SU-DHL-6 (cell line): ENCODE results near the gene TP73.

Experiments used
- H2AFZ ChIP-seq: fragments of 200-600 bp; sonication (generic); 2 replicates; pipeline ENCODE4 v1.6.1; 2014; ENCODE audit warnings: low read depth, mild to moderate bottlenecking, moderate library complexity, mixed read lengths, antibody characterized with exemption, low read length; ENCODE audit not compliant: severe bottlenecking
- H3F3A ChIP-seq: fragments of 200-600 bp; shearing (Covaris generic); 2 replicates; pipeline ENCODE4 v1.6.0; 2016; ENCODE audit warnings: antibody characterized with exemption, mild to moderate bottlenecking; ENCODE audit not compliant: insufficient read depth
- H3K27ac ChIP-seq: fragments of 200-600 bp; sonication (generic); 2 replicates; pipeline ENCODE4 v1.5.1; 2016; ENCODE audit warnings: low read depth, mild to moderate bottlenecking, low read length, moderate library complexity, mixed read lengths
- H3K27me3 ChIP-seq: fragments of 200-600 bp; sonication (generic), shearing (Covaris generic); 2 replicates; pipeline ENCODE4 v1.6.0; 2014; ENCODE audit warnings: mild to moderate bottlenecking, low read length
- H3K36me3 ChIP-seq: fragments of 200-600 bp; sonication (generic); 2 replicates; pipeline ENCODE4 v1.6.1; 2014; ENCODE audit warnings: mild to moderate bottlenecking, low read length, mixed read lengths
- H3K4me2 ChIP-seq: fragments of 300-600, 200-600 bp; shearing (Covaris generic), sonication (generic); 2 replicates; pipeline ENCODE4 v1.6.0; 2014; ENCODE audit warnings: low read length, low read depth, mild to moderate bottlenecking; ENCODE audit not compliant: poor library complexity, severe bottlenecking
- H3K4me3 ChIP-seq: fragments of 200-600 bp; sonication (generic); 2 replicates; pipeline ENCODE4 v1.5.1; 2014; ENCODE audit warnings: antibody characterized with exemption, low read length, mild to moderate bottlenecking, mixed read lengths; ENCODE audit not compliant: insufficient read depth, poor library complexity, severe bottlenecking
- H3K79me2 ChIP-seq: fragments of 200-600 bp; sonication (generic); 2 replicates; pipeline ENCODE4 v1.6.1; 2014; ENCODE audit warnings: mild to moderate bottlenecking, low read length, moderate library complexity; ENCODE audit not compliant: insufficient read depth
- H3K9ac ChIP-seq: fragments of 200-600 bp; sonication (generic); 2 replicates; pipeline ENCODE4 v1.7.0; 2014; ENCODE audit warnings: mild to moderate bottlenecking, low read length
- H3K9me2 ChIP-seq: fragments of 200-600 bp; sonication (generic); replicated peaks from 2 replicates; pipeline ENCODE4 v1.6.1; 2014; ENCODE audit warnings: low read length; ENCODE audit not compliant: insufficient read depth
- H3K9me3 ChIP-seq: fragments of 200-600 bp; sonication (generic); 2 replicates; pipeline ENCODE4 v1.6.1; 2014; ENCODE audit warnings: low read length, mixed read lengths; ENCODE audit not compliant: insufficient read depth
- H4K20me1 ChIP-seq: fragments of 200-600 bp; sonication (generic); 2 replicates; pipeline ENCODE4 v1.6.1; 2014; ENCODE audit warnings: low read depth, mild to moderate bottlenecking, antibody characterized with exemption, low read length, moderate library complexity, mixed read lengths
- EZH2phosphoT487 ChIP-seq: fragments of 200-600 bp; sonication (generic), shearing (Covaris generic); conservative IDR thresholded peaks from 2 replicates; pipeline ENCODE4 v1.6.1; 2018; ENCODE audit warnings: mild to moderate bottlenecking, antibody characterized with exemption, low read length, moderate library complexity, mixed read lengths
- TF ChIP-seq, protein P1 (sequence below): fragments of 200-600 bp; sonication (generic); IDR thresholded peaks from one replicate; pipeline ENCODE4 v1.5.1; 2017; ENCODE audit warnings: antibody characterized with exemption, mild to moderate bottlenecking, low read length, moderate library complexity; ENCODE audit not compliant: insufficient read depth, poor library complexity, severe bottlenecking

The TP73 gene

DNA sequence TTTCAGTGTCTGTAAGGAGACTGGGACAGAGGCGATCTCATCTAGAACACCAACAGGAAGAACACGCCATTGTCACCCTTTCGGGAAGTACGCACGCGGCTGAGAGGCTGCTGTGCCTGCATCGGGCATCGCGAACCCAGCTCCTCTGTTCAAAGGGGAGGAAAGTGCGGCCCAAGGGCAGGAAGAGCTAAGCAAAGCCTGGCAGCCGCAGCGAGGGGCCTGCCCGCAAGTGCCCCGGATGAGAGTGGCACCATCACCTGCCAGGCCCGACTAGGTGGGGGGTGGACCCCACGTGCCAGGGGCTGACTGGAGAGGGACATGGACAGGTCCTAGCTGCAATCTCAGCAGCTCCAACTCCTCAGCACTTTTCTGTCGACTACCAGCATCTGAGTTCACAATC, 20.0 kb upstream of the TP73 start:
- H3K9me3 ChIP-seq = no peaks in the 10 kb centered on the region
- no peaks in the 10 kb centered on the region for H4K20me1 ChIP-seq
- no peaks in the 10 kb centered on the region for H3K36me3 ChIP-seq
- H3K4me2 ChIP-seq = no peak overlapping the region
- H3K27me3 ChIP-seq = no peaks in the 10 kb centered on the region
- no peak overlapping the region for H3K9ac ChIP-seq
- no peak overlapping the region for H3K4me3 ChIP-seq
- no peaks in the 10 kb centered on the region for H3K79me2 ChIP-seq
- H3K9me2 ChIP-seq = no peaks in the 10 kb centered on the region
- H2AFZ ChIP-seq = no peak overlapping the region
- TF ChIP-seq, protein P1, sequence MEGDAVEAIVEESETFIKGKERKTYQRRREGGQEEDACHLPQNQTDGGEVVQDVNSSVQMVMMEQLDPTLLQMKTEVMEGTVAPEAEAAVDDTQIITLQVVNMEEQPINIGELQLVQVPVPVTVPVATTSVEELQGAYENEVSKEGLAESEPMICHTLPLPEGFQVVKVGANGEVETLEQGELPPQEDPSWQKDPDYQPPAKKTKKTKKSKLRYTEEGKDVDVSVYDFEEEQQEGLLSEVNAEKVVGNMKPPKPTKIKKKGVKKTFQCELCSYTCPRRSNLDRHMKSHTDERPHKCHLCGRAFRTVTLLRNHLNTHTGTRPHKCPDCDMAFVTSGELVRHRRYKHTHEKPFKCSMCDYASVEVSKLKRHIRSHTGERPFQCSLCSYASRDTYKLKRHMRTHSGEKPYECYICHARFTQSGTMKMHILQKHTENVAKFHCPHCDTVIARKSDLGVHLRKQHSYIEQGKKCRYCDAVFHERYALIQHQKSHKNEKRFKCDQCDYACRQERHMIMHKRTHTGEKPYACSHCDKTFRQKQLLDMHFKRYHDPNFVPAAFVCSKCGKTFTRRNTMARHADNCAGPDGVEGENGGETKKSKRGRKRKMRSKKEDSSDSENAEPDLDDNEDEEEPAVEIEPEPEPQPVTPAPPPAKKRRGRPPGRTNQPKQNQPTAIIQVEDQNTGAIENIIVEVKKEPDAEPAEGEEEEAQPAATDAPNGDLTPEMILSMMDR = no peak
- no peak for TF ChIP-seq EZH2phosphoT487
- no peaks in the 10 kb centered on the region for H3F3A ChIP-seq
- H3K27ac ChIP-seq = no peak overlapping the region

DNA sequence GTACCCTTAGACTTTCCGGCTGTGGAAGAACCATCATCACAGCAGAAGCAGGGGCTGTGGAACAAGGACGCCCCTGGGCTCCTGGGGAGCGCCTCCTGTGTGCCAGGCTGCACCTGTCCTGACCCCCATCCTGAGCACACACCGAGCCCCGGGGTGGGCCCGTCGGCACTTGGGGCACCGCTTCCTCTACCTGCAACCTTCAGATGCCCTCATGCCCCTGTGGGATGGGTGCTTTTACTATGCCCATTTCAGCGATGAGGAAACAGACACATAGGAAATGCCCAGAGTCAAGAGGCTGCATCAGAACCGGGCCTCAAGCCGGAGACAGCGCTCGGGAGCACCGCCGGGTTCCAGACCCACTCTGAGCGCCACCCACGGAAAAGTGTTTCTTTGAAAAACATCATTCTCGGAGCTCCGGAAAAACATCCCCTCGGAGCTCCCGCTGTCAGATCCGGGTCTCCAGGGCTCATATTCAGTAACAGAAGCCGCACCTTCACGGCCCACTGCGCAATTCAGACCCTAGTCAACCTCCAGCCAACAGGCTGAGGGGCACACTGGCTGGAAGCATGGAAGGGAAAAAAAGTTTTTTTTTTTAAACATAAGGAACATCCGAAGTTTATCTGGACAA, 19.5 kb upstream of the TP73 start:
- H3K36me3 ChIP-seq = no peaks in the 10 kb centered on the region
- no peak overlapping the region for H3K27ac ChIP-seq
- H2AFZ ChIP-seq = no peak overlapping the region
- no peaks in the 10 kb centered on the region for H4K20me1 ChIP-seq
- no peak overlapping the region for H3K4me2 ChIP-seq
- TF ChIP-seq EZH2phosphoT487 = no peak
- TF ChIP-seq, protein P1 = no peak
- H3F3A ChIP-seq = no peaks in the 10 kb centered on the region
- no peaks in the 10 kb centered on the region for H3K9me3 ChIP-seq
- no peaks in the 10 kb centered on the region for H3K9me2 ChIP-seq
- no peak overlapping the region for H3K9ac ChIP-seq
- no peak overlapping the region for H3K4me3 ChIP-seq
- H3K27me3 ChIP-seq = no peaks in the 10 kb centered on the region
- H3K79me2 ChIP-seq = no peaks in the 10 kb centered on the region

DNA sequence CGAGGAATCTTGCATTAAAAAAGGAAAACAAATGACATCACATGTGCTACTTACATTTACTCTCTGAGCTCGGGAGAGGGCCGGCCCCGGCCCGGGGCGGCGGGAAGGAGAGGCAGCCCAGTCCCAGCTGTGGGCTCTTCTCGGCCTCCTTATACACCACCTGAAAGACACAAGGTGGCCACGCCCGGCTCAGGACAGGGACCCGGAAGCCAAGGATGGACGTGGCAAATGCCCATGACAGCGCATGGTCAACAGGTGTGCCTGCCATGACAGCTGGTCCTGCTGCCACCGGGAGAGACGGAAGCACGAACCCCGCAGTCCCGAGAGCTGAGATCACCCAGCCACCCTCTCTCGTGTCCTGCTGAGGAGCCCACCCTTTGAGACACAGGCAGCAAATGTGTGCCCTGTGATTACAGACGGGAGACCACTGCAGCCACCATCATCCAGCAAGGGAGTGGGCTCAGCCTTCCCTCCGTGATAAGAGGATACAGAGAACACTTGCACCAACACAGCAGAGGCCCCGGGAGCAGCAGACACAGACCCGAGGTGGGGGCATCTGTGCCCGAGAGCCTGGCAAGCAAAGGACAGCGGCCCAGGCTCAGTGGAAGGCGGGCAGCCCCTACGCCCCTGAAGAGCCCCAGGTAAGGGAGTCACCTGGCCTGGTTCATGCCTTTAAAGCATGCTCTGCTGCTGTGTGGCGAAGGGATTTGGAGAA, 18.8 kb upstream of the TP73 start:
- Histone ChIP-seq H3K9ac (no peak overlapping the region), H3K79me2 (no peaks in the 10 kb centered on the region), H3K4me2 (no peak overlapping the region), H3K9me2 (no peaks in the 10 kb centered on the region), H3K9me3 (no peaks in the 10 kb centered on the region), H3K27ac (no peak overlapping the region), H4K20me1 (no peaks in the 10 kb centered on the region), H3K27me3 (no peaks in the 10 kb centered on the region), H3K4me3 (no peak overlapping the region), H3K36me3 (no peaks in the 10 kb centered on the region), H3F3A (no peaks in the 10 kb centered on the region), H2AFZ (no peak overlapping the region)
- TF ChIP-seq, protein P1 = no peak
- TF ChIP-seq EZH2phosphoT487 = no peak
